ENCODE measurements around the gene LRRC3B. TPM values are rescaled to one million over a fixed set of nuclear protein-coding genes. Genes with fewer than 3 reads are reported as not detected.

Gene LRRC3B, protein sequence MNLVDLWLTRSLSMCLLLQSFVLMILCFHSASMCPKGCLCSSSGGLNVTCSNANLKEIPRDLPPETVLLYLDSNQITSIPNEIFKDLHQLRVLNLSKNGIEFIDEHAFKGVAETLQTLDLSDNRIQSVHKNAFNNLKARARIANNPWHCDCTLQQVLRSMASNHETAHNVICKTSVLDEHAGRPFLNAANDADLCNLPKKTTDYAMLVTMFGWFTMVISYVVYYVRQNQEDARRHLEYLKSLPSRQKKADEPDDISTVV
- total RNA-seq (2014; rRNA removed; shearing (Covaris generic)) (0.03 TPM in 1 of 2 replicates, not detected in the other), total RNA-seq (2022) (not detected in 2 replicates), Bru-seq, nascent RNA (not detected), BruChase-seq, experiment 1, labeled RNA remaining after a 6-hour chase (not detected), BruChase-seq, experiment 2, labeled RNA remaining after a 2-hour chase (not detected)
- long read RNA-seq = 0 reads

DNA sequence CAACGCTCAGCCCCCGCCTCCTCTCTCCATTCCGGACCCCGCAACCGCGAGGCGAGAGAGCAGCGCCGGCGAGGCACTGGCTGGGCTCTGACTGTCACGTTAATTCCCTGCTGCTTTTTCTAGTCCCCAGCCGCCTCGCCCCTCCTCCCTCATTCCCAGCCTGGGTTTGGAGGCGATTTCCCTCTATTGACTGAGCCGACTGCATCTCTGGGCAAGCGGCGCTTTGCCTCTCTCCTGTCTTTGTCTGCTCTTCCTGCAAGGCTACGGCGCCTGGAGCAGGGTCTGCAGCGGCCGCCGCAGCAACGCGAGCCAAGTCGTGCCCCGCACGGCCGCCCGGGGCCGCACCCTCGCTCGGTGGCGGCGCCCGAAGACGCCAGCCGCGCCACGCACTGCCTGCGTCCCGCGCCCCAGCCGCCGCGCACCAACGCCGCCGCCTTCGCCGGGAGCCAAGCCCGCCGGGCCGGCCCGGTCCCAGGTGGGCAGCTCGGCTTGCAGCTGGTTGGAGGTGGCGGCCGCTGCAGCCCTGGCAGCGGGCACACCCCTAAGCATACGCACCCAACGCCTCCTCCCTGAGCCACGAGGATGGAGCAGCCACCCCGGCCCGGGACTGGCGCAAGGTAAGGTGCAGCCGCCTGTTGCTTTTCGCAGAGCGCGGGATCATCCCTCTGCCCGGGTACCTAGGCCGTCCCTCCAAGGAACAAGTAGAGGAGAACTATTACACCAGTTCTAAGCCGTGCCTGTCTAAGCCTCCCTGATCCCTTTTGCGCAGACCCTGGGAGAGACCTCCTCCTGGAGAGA, at the start of gene LRRC3B:
TSS of gene LRRC3B (plus strand) at position 152 of the 798 bp plus-strand sequence. CDS start 86,901 bp downstream, outside the sequence.
- Histone ChIP-seq H3K4me1 (ENCODE audit: insufficient read depth, low read length, poor library complexity, severe bottlenecking) (no peaks in the 10 kb centered on the region), H4K20me1 (ENCODE audit: insufficient read depth, low read length) (no peaks in the 10 kb centered on the region), H3K36me3 (ENCODE audit: insufficient read depth, low read length) (no peaks in the 10 kb centered on the region), H3K9me2 (ENCODE audit: insufficient read depth, low read length) (no peaks in the 10 kb centered on the region), H3K4me3 (ENCODE audit: low read depth, low read length, poor library complexity, severe bottlenecking) (no peak within 1 kb of the TSS), H3K9me3 (ENCODE audit: low read length) (no peaks in the 10 kb centered on the region), H3K27ac (ENCODE audit: low read depth, low read length, poor library complexity, severe bottlenecking) (no peak within 1 kb of the TSS), H3K4me2 (ENCODE audit: low read length) (no peak within 1 kb of the TSS), H2AFZ (ENCODE audit: low read length) (no peak within 1 kb of the TSS), H3K79me2 (ENCODE audit: insufficient read depth, low read depth, low read length) (no peaks in the 10 kb centered on the region)
- no TSS peak for BruUV-seq (replicated peaks)
- DNase-seq (ENCODE audit: low spot score) = no peak
- ChIA-PET CTCF (ENCODE audit: unreplicated experiment) (no interaction called here), POLR2A (no interaction called here)
- TF ChIP-seq, protein P1, sequence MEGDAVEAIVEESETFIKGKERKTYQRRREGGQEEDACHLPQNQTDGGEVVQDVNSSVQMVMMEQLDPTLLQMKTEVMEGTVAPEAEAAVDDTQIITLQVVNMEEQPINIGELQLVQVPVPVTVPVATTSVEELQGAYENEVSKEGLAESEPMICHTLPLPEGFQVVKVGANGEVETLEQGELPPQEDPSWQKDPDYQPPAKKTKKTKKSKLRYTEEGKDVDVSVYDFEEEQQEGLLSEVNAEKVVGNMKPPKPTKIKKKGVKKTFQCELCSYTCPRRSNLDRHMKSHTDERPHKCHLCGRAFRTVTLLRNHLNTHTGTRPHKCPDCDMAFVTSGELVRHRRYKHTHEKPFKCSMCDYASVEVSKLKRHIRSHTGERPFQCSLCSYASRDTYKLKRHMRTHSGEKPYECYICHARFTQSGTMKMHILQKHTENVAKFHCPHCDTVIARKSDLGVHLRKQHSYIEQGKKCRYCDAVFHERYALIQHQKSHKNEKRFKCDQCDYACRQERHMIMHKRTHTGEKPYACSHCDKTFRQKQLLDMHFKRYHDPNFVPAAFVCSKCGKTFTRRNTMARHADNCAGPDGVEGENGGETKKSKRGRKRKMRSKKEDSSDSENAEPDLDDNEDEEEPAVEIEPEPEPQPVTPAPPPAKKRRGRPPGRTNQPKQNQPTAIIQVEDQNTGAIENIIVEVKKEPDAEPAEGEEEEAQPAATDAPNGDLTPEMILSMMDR (conservative IDR thresholded peaks at IDR 0.05; ENCODE audit: low read length) = no peak
- TF ChIP-seq EZH2phosphoT487 (IDR thresholded peaks at IDR 0.05; ENCODE audit: borderline replicate concordance, low read depth, low read length) = no peak
- intact Hi-C loops (cut with micrococcal nuclease; ENCODE audit: unreplicated experiment) = no loop called here

DNA sequence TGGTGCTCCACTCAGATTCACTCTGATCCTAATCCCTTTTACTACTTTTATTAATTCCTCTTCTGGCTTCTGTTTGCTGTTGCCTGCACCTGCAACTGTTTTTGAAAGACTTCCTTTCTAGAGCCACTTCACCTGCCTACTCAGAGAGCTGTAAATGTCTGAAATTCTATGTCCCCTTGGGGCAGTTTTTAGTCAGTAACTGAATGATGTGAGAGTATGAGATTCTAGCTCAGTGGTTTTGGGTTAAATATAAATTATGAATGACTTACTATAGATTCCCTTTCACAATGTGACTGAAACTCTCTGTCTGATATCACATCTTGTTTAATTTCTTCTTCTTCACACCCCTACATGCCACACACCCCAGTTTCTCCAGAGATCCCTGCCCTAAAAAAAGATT, 47.8 kb upstream of the LRRC3B start:
- Histone ChIP-seq H3K9me2 (ENCODE audit: insufficient read depth, low read length) (no peaks in the 10 kb centered on the region), H3K36me3 (ENCODE audit: insufficient read depth, low read length) (no peaks in the 10 kb centered on the region), H2AFZ (ENCODE audit: low read length) (no peak overlapping the region), H3K79me2 (ENCODE audit: insufficient read depth, low read depth, low read length) (no peaks in the 10 kb centered on the region), H3K9me3 (ENCODE audit: low read length) (no peaks in the 10 kb centered on the region), H3K4me2 (ENCODE audit: low read length) (no peak overlapping the region), H3K4me1 (ENCODE audit: insufficient read depth, low read length, poor library complexity, severe bottlenecking) (no peaks in the 10 kb centered on the region), H3K4me3 (ENCODE audit: low read depth, low read length, poor library complexity, severe bottlenecking) (no peak overlapping the region), H3K27ac (ENCODE audit: low read depth, low read length, poor library complexity, severe bottlenecking) (no peak overlapping the region), H4K20me1 (ENCODE audit: insufficient read depth, low read length) (no peaks in the 10 kb centered on the region)
- POLR2A ChIA-PET = no interaction called here
- TF ChIP-seq EZH2phosphoT487 (IDR thresholded peaks at IDR 0.05; ENCODE audit: borderline replicate concordance, low read depth, low read length) = no peak
- TF ChIP-seq, protein P1 (conservative IDR thresholded peaks at IDR 0.05; ENCODE audit: low read length) = no peak
- intact Hi-C loops (cut with micrococcal nuclease; ENCODE audit: unreplicated experiment) = no loop called here
- BruUV-seq (replicated peaks) = no TSS peak
- CTCF ChIA-PET (ENCODE audit: unreplicated experiment) = no interaction called here
- no peak for DNase-seq (ENCODE audit: low spot score)

All from OCI-LY7 (cell line).